Measurements from ENCODE around the gene APH1A.
"Not testable (repeated sequence)": the region's sequence is repeated elsewhere in the genome, so short reads cannot be mapped to it uniquely, and the experiment has no call there.

The APH1A gene

DNA sequence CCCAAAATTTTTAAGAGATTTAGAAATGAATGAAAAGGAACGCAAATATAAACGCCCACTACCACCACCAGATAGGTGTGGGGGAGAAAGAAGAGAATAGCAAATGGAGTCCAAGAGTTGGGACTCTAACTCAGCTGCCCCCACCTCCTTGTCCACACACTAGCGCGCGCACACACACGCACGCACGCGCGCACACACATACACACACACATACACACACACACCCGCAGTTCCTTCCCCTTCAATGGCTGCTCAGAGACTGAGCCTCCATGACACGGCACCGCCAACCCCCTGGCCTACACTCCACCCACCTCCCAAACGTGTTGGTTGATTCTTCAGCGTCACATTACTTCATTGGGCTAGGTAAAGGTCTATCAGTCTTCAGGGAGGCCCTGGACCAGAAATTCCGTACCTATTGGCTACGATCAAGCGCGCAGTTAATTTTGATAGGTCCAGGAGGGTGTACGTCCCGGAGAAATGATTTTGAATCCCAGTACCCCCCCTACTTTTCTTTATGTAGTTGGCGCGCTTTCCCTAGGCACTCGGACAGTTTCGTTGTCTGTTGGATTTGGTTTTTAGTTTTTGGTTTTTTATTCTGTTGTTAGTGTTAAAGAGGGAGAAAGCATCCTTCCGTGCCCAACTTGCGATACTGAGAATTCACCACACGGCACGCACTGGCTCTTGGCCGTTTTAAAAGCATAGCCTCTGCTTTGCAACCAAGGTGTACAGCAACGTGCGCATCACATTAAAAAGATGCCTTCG lies 32.8 kb downstream of the APH1A start, which contains the start of gene ANP32E:
Gene ANP32E (minus strand): TSS at position 261 of the 762 bp plus-strand sequence. CDS start 326 bp downstream, outside the sequence.
- intact Hi-C loops (cut with DNase I) = no loop called here

DNA sequence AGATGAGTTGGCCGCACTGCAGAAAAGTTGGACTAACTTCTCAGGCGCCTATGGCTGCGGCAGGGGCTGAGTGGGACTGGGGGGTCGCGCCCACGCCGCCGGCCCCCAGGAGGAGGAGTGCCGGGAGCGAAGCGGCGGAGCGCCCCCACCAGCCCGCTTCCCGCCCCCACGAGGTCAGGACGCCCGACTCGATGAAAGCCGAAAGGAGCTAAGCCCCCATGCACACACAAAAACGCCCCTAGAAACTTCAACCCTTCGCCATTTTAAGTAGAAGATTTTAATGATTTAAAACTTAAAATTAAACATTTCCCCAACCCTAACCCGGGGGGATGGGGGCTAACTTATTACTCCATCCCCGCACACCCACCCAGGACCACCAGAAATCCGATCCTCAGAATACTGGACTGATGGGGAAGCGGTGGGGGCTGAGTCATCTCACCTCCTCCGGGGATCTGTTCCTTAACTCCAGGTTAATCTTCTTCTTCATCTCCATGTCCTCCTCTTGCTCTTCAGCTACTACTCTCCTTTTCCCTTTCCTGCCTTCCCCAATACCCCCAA lies 33.4 kb downstream of the APH1A start:
- DNase-seq = peak in 24 of 42 donors; percentile 10 to 58 (median 34)
- intact Hi-C loops (cut with DNase I) = no loop called here

More for the DNA sequence above, 32.8 kb downstream of the APH1A start, which contains the start of gene ANP32E:
- DNase-seq = peak; percentile 77 to 98 (median 93)

- peak; percentile 45 to 91 (median 77) for DNase-seq
- intact Hi-C loops (cut with DNase I) = no loop called here
Measured at GRCh38 chr1:150234566-150235293, 34.1 kb downstream of the APH1A start.

DNA sequence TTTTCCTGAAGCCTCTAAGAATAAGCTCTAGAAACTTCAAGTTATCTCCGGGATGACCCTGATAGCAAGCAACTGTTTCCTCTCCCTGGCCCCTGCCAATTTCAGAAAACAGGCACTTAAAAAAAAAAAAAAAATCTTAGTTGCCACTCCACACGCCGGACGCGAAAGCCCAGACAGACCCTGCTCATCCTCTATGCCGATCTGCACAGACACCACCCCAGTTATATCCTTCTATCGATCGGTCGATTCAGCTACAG lies 34.6 kb downstream of the APH1A start:
- intact Hi-C loops (cut with DNase I) = no loop called here
- no peak for DNase-seq

DNA sequence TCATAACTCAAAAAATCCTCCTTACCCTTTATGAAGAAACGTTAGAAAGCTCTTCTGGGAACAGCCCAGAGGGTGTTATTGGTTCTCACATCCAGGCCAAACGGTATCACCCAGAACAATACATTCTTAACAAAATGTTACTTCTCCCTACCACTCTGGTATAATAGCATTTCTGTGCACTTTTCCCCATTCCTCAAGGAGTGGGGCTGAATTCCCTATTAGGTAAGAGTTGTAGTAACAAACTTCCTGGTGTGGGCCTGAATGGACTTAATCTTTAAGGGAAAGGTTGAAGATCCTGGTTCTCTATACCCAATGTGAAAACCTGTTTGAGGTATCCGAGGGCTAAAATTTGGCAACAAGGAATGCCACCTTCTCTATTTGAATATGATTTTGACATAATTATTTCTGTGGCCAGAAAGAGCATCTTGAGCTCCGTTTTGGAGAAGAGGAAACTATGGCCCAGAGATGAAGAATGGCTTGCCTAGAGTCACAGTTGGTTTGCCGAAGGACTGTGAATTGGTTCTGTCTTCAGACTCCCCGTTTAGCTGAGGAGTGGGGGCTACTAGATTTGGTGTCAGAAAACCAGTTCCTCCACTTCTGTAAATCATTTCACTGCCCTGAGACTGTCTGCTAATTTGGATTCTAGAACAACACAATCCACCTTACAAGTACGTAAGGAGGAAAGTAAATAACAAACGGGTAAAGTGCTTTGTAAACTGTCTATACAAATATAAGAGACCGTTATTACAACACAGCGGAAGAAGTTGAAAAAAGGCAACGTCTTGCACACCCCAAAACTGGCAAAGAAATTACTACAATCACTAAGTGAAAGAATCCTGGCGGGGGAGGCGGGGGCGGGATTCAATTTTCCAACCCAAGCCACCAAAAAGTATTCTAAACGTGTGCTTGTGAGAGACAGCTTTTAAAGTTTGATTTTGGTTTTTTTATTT lies 35.2 kb downstream of the APH1A start:
- intact Hi-C loops (cut with DNase I) = no loop called here
- peak in 10 of 42 donors; percentile 9 to 57 (median 27) for DNase-seq

- intact Hi-C loops (cut with DNase I); DNase-seq: not testable (repeated sequence)
Measured at GRCh38 chr1:150232921-150233320, 35.9 kb downstream of the APH1A start.

DNA sequence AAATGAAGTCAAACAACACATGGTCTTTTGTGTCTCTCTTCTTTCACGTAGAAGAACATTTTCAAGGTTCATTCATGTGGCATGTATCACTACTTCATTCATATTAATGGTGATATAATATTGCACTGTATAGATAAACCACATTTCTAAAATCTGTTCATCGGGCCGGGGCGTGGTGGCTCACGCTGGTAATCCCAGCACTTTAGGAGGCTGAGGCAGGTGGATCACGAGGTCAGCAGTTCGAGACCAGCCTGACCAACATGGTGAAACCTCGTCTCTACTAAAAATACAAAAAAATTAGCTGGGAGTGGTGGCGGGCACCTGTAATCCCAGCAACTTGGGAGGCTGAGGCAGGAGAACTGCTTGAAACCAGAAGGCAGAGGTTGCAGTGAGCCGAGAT lies 40.6 kb downstream of the APH1A start:
- DNase-seq; intact Hi-C loops (cut with DNase I): not testable (repeated sequence)

- intact Hi-C loops (cut with DNase I) = no loop called here
- DNase-seq = no peak
Measured at GRCh38 chr1:150227228-150227627, 41.6 kb downstream of the APH1A start.

- DNase-seq = no peak
- intact Hi-C loops (cut with DNase I) = no loop called here
Measured at GRCh38 chr1:150226486-150226885, 42.3 kb downstream of the APH1A start.

- DNase-seq = no peak
- intact Hi-C loops (cut with DNase I) = no loop called here
Measured at GRCh38 chr1:150225546-150225945, 43.3 kb downstream of the APH1A start.

- DNase-seq = no peak
- intact Hi-C loops (cut with DNase I) = no loop called here
Measured at GRCh38 chr1:150224983-150225382, 43.8 kb downstream of the APH1A start.

- intact Hi-C loops (cut with DNase I) = no loop called here
- no peak for DNase-seq
Measured at GRCh38 chr1:150221552-150221951, 47.3 kb downstream of the APH1A start.

DNA sequence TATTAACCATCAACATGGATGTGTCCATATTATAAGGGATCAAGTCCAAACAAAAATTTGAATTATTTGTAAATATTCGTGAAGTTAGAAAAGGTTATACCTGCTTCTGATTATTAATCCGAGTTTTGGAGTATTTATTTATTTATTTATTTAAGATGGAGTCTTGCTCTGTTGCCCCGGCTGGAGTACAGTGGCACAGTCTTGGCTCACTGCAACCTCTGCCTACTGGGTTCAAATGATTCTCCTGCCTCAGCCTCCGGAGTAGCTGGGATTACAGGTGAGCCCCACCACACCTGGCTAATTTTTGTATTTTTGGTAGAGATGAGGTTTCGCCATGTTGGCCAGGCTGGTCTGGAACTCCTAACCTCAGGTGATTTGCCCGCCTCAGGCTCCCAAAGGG lies 53.0 kb downstream of the APH1A start:
- intact Hi-C loops (cut with DNase I); DNase-seq: not testable (repeated sequence)

Measured in head of caudate nucleus (tissue), 42 donors.